NOMO-1 treated with dmso at 0.1 percent for 144 hours (cell line): Measurements from ENCODE around the gene OR51I2.

Experiments used
- DNase-seq: peaks from one replicate; lab custom pipeline; 2025; ENCODE audit not compliant: unreplicated experiment; lab: John Stamatoyannopoulos, UW

Gene OR51I2

GRCh38 chr11:5449023-5449422 is at the start of gene OR51I2:
TSS of gene OR51I2 (plus strand) at chr11:5449323. CDS start at chr11:5453489, 4,166 bp downstream.
- no peak for DNase-seq

- DNase-seq: no peak
Observed at GRCh38 chr11:5405173-5405572, 44.0 kb upstream of the OR51I2 start.

GRCh38 chr11:5420993-5421392 is 28.1 kb upstream of the OR51I2 start:
- DNase-seq: no peak

GRCh38 chr11:5421811-5422210 is 27.3 kb upstream of the OR51I2 start, which contains the start of gene OR51Q1:
TSS of gene OR51Q1 (plus strand) at chr11:5422111. CDS start at chr11:5422201, 90 bp downstream.
- DNase-seq: no peak

- no peak for DNase-seq
Observed at GRCh38 chr11:5423131-5423530, 26.0 kb upstream of the OR51I2 start.

DNA sequence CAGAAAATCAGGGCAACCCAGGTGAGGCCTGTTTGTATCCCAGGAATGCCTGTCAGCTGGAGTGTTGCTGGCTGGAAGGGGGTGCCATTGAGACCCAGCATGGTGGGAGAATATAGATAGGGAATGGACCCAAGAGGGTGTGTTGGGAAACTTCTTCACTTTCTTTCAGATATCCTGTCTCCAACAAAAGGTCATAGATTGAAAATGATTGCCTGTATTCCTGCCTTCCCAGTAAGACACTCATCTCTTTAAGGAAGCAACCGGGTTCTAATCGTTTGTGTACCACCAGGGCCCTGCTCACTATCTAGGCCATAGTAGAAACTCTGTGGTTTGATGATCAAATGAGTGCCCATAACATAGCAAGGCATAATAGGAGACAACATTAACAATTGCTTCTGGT is 7.7 kb upstream of the OR51I2 start, which contains the start of gene OR51I1:
OR51I1 (minus strand) TSS at position 101 of the 400 bp plus-strand sequence; CDS start at position 101, 0 bp downstream.
- no peak for DNase-seq

DNA sequence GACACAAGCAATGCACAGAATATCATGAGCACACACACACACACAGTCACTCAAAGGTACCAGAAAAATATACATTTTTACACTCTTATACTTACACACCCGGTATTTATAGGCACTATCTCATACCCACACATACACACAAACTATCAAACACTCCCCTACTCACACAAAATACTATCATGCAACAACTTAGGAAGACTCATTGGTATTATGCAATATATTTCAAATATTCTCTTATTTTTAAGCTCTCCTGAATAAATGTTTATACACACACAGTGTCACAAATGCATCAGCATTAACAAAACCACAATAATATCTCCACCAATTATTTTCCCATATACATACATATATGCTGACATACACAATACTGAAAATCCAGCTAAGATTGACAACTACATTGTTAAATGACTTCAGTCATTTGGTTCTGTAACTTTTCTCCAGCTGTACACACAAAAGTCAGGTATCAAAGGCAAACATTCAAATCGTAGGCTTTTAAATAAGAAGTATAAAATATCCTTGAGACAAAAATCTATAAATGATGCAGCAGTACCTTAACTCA is 5.2 kb upstream of the OR51I2 start:
- no peak for DNase-seq

DNA sequence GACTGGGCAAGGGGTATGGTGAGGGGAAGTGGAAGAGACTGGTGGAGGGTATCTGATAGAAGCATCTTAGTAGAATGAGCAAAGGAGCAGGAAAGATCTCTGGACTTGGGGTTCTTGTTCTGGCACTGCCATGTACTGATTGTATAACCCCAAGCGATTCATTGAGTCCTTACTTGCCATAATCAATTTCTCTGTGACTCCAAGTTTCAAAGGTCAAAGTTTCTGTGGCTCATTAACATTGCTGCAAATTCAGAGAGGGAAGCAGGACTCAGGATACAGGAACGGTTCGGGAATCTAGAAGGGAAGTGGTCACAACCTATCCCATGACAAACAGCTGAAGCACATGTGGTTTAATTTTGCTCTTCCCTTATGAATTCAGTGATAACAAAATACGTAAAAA is 309 bp downstream of the OR51I2 start:
- DNase-seq: no peak

- no peak for DNase-seq
Observed at GRCh38 chr11:5460983-5461621, 12.0 kb downstream of the OR51I2 start.

- DNase-seq: no peak
Observed at GRCh38 chr11:5467527-5467926, 18.4 kb downstream of the OR51I2 start.

GRCh38 chr11:5473921-5474320 is 24.8 kb downstream of the OR51I2 start:
- DNase-seq: no peak

- no peak for DNase-seq
Observed at GRCh38 chr11:5476186-5476819, 27.2 kb downstream of the OR51I2 start.

DNA sequence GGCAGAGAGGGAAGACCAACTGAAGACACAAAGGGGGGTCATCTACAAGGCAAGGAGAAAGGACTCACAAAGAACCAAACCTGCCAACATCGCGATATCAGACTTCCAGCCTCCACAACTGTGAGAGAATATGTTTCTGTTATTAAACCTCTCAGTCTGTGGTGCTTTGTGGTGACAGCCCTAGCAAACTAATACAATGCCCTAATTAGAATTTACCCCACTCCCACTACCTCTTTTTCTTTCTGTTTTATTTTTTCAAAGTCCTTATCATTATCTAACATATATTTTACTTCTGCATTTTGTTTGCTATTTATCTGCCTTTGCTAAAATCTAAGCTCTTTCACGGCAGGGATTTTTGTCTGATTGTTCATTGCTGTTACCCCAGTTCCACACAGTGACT is 36.9 kb downstream of the OR51I2 start:
- DNase-seq: no peak

DNA sequence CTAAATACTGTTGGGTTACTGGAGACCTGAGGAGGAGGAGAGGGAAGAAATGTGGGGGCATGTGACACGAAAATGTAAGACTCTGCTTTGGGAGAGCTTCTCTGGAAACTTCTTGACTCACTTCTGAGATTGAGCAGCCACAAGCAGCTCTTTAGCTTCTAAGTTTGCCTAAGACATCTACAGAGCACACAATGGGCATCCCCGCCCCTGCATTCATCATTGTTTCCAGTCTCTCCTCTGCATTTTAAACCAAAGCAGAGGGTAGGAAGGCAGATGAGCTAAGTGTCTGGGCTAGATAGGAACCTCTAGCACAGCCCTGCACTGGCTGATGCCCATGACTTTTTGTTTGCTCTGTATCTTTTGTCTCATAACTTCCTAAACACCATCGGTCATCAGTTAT is 37.3 kb downstream of the OR51I2 start:
- no peak for DNase-seq

DNA sequence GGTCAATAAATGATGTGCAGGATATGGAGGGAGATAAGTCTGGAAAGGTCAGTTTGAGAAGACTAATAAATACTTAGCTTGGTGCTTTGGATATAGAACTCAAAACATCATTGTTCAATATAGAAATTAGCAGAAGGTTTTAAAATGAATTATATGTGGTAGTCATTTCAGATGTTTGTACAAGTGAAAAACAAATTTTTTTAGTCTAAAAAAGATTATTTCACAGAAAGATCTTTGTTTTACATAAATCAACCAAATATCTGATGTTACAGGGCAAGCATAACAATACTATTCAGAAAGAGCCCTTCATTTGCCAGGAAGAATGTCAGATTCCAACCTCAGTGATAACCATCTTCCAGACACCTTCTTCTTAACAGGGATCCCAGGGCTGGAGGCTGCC is 39.3 kb downstream of the OR51I2 start, which contains the start of gene OR52D1:
OR52D1 (plus strand) TSS at position 301 of the 400 bp plus-strand sequence; CDS start at position 323, 22 bp downstream.
- DNase-seq: no peak

DNA sequence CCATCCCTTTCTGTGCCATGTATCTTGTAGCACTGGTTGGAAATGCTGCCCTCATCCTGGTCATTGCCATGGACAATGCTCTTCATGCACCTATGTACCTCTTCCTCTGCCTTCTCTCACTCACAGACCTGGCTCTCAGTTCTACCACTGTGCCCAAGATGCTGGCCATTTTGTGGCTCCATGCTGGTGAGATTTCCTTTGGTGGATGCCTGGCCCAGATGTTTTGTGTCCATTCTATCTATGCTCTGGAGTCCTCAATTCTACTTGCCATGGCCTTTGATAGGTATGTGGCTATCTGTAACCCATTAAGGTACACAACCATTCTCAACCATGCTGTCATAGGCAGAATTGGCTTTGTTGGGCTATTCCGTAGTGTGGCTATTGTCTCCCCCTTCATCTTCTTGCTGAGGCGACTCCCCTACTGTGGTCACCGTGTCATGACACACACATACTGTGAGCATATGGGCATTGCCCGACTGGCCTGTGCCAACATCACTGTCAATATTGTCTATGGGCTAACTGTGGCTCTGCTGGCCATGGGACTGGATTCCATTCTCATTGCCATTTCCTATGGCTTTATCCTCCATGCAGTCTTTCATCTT is 39.8 kb downstream of the OR51I2 start:
- DNase-seq: no peak

- no peak for DNase-seq
Observed at GRCh38 chr11:5489576-5490357, 40.6 kb downstream of the OR51I2 start.

GRCh38 chr11:5499671-5500070 is 50.5 kb downstream of the OR51I2 start:
- no peak for DNase-seq

DNA sequence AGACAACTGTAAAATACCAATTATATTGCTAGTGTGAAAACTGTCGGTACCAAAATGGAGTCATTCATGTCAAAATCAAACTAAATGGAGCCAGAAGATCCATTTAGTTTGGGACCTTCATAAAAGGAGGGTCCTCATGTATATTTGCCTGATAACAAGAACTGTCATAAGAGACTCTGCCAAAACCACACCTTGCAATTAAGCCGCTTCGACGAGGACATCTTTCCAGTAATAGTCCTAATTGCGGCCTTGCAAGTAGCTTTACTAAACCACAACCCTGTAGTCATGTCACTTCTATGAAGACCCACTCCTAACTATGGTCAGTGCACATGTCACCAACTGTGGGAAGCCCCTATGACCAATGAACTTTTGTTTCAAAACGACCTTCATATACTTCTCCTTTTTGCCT is 51.3 kb downstream of the OR51I2 start:
- no peak for DNase-seq

- no peak for DNase-seq
Observed at GRCh38 chr11:5504403-5504921, 55.3 kb downstream of the OR51I2 start.
